Activated naive CD8-positive, alpha-beta T cell treated with anti-CD3 and anti-CD28 coated beads, Interleukin-2, amount 50 U/mL, for 24 hours (primary cell): ENCODE data around the gene RBX1.
A peak's percentile ranks its signal among the peaks of the same experiment; 100 is the strongest.
"Not testable (repeated sequence)": the region's sequence is repeated elsewhere in the genome, so short reads cannot be mapped to it uniquely, and the experiment has no call there.

Experiments used
- ATAC-seq: fragments of 150-1000 bp; cut with Tn5 transposase; one replicate; pipeline ENCODE4 v1.10.0; 2021
- DNase-seq: peaks from one replicate; pipeline ENCODE4 v3.0.0; 2021
- H3K27ac Mint-ChIP-seq: one replicate; pipeline ENCODE4 v1.8.0; 2021; ENCODE audit warnings: mild to moderate bottlenecking, mixed read lengths
- H3K27me3 Mint-ChIP-seq: one replicate; pipeline ENCODE4 v1.8.0; 2021; ENCODE audit warnings: mixed read lengths
- H3K36me3 Mint-ChIP-seq: one replicate; pipeline ENCODE4 v1.8.0; 2021; ENCODE audit warnings: low read depth, mixed read lengths
- H3K4me1 Mint-ChIP-seq: one replicate; pipeline ENCODE4 v1.8.0; 2021; ENCODE audit warnings: mixed read lengths
- H3K4me3 Mint-ChIP-seq: one replicate; pipeline ENCODE4 v1.8.0; 2021; ENCODE audit warnings: mild to moderate bottlenecking, moderate library complexity, mixed read lengths
- H3K9me3 Mint-ChIP-seq: one replicate; pipeline ENCODE4 v1.8.0; 2021; ENCODE audit warnings: mixed read lengths

Gene RBX1

GRCh38 chr22:40950962-40951794, at the start of gene RBX1:
TSS of gene RBX1 (plus strand) at chr22:40951378. CDS start at chr22:40951399, 21 bp downstream.
- Mint-ChIP-seq H3K27me3 (peaks cover 2% of the 10 kb centered on the region), H3K9me3 (no peaks in the 10 kb centered on the region), H3K4me1 (peaks cover 38% of the 10 kb centered on the region), H3K36me3 (peaks cover 32% of the 10 kb centered on the region), H3K27ac (peak within 1 kb of the TSS; percentile 100), H3K4me3 (peak within 1 kb of the TSS; percentile 100)
- DNase-seq (peak; percentile 99), ATAC-seq (peak; percentile 93)

- Mint-ChIP-seq H3K36me3 (peaks cover 17% of the 10 kb centered on the region), H3K27me3 (no peaks in the 10 kb centered on the region), H3K4me3 (no peak overlapping the region), H3K9me3 (no peaks in the 10 kb centered on the region), H3K27ac (no peak overlapping the region), H3K4me1 (peaks cover 4% of the 10 kb centered on the region)
- ATAC-seq (no peak), DNase-seq (no peak)
These were observed 47.1 kb upstream of the RBX1 start for GRCh38 chr22:40904101-40904500.

GRCh38 chr22:40908895-40909294, 42.3 kb upstream of the RBX1 start:
- H3K9me3 Mint-ChIP-seq, result no peaks in the 10 kb centered on the region
- no peaks in the 10 kb centered on the region for H3K4me1 Mint-ChIP-seq
- H3K27me3 Mint-ChIP-seq, result no peaks in the 10 kb centered on the region
- H3K4me3 Mint-ChIP-seq, result no peak overlapping the region
- no peak for DNase-seq
- H3K27ac Mint-ChIP-seq, result no peak overlapping the region
- H3K36me3 Mint-ChIP-seq, result peaks cover 16% of the 10 kb centered on the region
- ATAC-seq, result no peak

DNA sequence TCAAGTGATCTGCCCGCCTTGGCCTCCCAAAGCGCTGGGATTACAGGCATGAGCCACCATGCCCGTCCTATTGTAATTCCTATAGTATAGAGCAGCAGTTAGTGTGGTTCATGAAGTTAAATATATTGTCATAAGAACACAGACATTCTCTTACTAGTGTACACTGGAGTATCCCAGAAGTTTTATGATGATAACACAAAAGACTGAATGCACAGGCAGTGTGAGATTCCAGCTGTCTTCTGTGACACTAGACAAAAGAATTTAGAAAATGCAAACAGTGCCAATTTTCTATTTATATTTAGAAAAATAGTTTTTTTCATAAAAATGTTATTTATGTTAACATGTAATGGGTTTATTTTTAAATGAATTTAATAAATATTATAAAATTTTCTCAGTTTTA, 39.4 kb upstream of the RBX1 start:
- no peak overlapping the region for H3K4me3 Mint-ChIP-seq
- no peaks in the 10 kb centered on the region for H3K27me3 Mint-ChIP-seq
- peaks cover 16% of the 10 kb centered on the region for H3K36me3 Mint-ChIP-seq
- DNase-seq (no peak), ATAC-seq (no peak)
- H3K27ac Mint-ChIP-seq, result no peak overlapping the region
- no peaks in the 10 kb centered on the region for H3K4me1 Mint-ChIP-seq
- H3K9me3 Mint-ChIP-seq, result no peaks in the 10 kb centered on the region

DNA sequence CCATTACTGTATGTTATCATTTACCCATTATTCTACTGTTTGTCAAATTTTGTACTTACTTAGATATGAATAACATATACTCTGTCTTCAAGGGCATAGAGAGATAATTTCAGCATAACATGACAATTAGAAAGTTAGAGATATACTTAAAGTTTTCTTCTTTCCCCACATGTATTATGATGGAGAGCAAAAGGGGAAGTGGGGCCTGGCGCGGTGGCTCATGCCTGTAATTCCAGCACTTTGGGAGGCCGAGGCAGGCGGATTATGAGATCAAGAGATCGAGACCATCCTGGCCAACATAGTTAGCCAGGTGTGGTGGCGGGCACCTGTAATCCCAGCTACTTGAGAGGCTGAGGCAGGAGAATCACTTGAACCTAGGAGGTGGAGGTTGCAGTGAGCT, 38.2 kb upstream of the RBX1 start:
- not testable (repeated sequence) for DNase-seq, ATAC-seq, H3K27me3 Mint-ChIP-seq, H3K4me3 Mint-ChIP-seq, H3K4me1 Mint-ChIP-seq, H3K27ac Mint-ChIP-seq, H3K9me3 Mint-ChIP-seq
- H3K36me3 Mint-ChIP-seq, result peaks cover 11% of the 10 kb centered on the region

DNA sequence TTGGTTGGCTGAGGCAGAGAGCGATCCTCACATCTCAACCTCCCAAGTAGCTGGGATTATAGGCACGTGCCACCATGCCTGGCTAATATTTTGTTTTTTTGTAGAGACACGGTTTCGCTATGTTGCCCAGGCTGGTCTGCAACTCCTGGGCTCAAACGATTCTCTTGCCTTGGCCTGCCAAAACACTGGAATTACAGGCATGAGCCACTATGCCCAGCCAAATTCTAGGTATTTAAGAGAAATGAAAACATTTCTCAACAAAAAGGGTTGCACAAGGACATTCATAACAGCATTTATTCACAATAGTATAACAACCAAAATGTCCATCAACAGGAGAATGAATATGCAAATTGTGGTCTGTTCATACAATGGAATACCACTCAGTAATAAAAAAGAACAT, 31.7 kb upstream of the RBX1 start:
- H3K4me1 Mint-ChIP-seq, result peaks cover 3% of the 10 kb centered on the region
- H3K9me3 Mint-ChIP-seq, result no peaks in the 10 kb centered on the region
- no peak overlapping the region for H3K27ac Mint-ChIP-seq
- ATAC-seq (no peak), DNase-seq (no peak)
- H3K4me3 Mint-ChIP-seq, result no peak overlapping the region
- peaks cover 14% of the 10 kb centered on the region for H3K36me3 Mint-ChIP-seq
- no peaks in the 10 kb centered on the region for H3K27me3 Mint-ChIP-seq

GRCh38 chr22:40920526-40920925, 30.7 kb upstream of the RBX1 start:
- H3K27ac Mint-ChIP-seq, result no peak overlapping the region
- ATAC-seq (no peak), DNase-seq (no peak)
- no peak overlapping the region for H3K4me3 Mint-ChIP-seq
- peaks cover 3% of the 10 kb centered on the region for H3K4me1 Mint-ChIP-seq
- no peaks in the 10 kb centered on the region for H3K27me3 Mint-ChIP-seq
- peaks cover 21% of the 10 kb centered on the region for H3K36me3 Mint-ChIP-seq
- no peaks in the 10 kb centered on the region for H3K9me3 Mint-ChIP-seq

DNA sequence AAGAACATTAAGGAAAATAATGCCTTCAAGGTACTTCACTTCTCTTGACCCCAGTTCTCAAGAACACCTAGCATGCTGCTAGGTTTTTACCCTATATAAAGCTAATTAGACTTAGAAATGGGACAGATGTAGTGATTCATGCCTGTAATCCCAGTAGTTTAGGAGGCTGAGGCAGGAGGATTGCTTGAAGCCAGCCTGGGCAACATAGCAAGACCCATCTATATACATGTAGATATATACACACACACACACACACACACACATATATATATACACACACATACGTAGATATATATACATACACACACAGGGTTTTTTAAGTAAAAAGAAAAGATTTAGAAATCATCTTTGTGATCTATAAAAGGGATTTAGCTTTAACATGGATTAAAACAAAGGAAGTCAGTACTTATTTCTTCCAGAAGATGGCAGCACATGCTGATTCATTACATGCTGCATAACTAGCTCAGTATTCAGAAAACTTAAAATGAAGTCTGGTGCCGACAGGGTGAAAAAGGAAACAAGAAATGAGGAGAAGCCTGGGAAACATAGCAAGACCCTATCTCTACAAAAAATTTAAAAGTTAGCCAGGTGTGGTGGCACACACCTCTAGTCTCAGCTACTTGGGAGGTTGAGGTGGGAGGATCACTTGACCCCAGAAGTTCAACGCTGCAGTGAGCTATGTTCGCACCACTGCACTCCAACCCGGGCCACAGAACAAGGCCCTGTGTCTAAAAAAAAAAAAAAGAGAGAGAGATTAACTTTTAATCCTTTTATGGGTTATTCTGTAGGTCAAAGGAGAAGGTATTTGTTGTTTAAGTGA, 28.5 kb upstream of the RBX1 start:
- DNase-seq (no peak), ATAC-seq (peak; percentile 66)
- H3K27ac Mint-ChIP-seq, result no peak overlapping the region
- no peak overlapping the region for H3K4me3 Mint-ChIP-seq
- peaks cover 3% of the 10 kb centered on the region for H3K4me1 Mint-ChIP-seq
- peaks cover 25% of the 10 kb centered on the region for H3K36me3 Mint-ChIP-seq
- H3K9me3 Mint-ChIP-seq, result no peaks in the 10 kb centered on the region
- no peaks in the 10 kb centered on the region for H3K27me3 Mint-ChIP-seq

- H3K4me1 Mint-ChIP-seq, result no peaks in the 10 kb centered on the region
- H3K4me3 Mint-ChIP-seq, result no peak overlapping the region
- no peak overlapping the region for H3K27ac Mint-ChIP-seq
- no peak for DNase-seq
- ATAC-seq, result no peak
- no peaks in the 10 kb centered on the region for H3K9me3 Mint-ChIP-seq
- H3K27me3 Mint-ChIP-seq, result no peaks in the 10 kb centered on the region
- peaks cover 22% of the 10 kb centered on the region for H3K36me3 Mint-ChIP-seq
These were observed 22.5 kb upstream of the RBX1 start for GRCh38 chr22:40928657-40929056.

DNA sequence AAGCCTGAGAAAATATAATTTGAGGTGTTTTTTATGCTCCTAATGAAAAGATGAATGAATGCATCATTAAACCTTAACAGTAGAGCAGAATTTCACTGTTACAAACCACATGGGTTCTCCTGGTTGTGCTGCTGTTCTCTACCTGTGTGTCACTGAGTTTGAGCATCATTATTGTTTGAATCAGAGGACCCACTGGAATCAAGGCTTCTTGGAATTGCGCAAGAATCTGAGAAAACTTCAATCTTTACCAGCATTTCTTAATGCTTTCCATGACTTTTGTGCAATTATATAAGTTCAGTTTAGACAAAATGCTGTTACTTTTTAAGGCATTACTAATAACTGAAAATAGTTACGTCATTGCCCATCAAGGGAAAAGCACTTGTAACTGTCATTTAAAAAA, 18.8 kb upstream of the RBX1 start:
- Mint-ChIP-seq H3K36me3 (no peaks in the 10 kb centered on the region), H3K27ac (no peak overlapping the region), H3K27me3 (no peaks in the 10 kb centered on the region), H3K4me3 (no peak overlapping the region), H3K9me3 (no peaks in the 10 kb centered on the region), H3K4me1 (no peaks in the 10 kb centered on the region)
- ATAC-seq, result no peak
- DNase-seq, result no peak

- ATAC-seq (no peak), DNase-seq (no peak)
- Mint-ChIP-seq H3K27ac (no peak overlapping the region), H3K27me3 (no peaks in the 10 kb centered on the region), H3K4me1 (peaks cover 12% of the 10 kb centered on the region), H3K36me3 (no peaks in the 10 kb centered on the region), H3K9me3 (no peaks in the 10 kb centered on the region), H3K4me3 (no peak overlapping the region)
These were observed 12.0 kb upstream of the RBX1 start for GRCh38 chr22:40939202-40939601.

DNA sequence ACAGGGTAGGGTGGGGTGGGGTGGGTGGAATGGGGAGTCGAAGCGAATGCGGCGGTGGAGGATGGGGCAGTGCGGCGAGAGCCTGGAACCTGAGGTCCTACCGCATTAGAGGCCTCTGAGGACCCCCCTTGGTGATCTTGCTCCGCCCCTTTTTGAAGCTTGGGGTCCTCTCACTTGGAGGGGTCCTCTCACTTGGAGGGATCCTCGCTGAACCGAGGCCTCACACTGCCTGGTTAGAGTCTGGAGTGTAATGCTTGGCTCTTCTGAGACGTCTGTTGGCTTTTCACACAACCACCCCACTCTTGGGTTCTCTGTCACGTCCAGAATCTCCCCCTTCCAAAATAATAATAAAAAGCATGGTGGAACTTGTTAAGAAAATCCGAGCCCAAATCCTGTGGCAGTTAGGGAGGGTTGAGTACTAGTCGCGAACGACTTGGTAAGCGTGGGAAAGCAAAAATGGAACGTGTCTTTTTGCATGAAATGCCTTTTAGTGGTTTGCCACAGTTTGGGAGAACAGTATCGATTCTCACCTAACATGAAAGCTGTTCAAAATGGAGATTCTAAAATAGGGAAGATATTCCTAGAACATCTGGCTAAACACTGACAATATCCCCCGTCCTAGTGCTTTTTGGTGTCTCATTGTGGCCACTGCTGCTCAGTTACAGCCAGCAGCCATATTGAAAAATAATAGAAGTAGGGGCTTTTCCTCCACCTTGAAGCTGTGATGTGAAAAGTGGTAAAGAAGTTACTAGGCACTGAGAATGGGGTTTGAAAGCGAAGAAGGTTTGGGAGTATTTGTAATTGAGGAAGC, 822 bp downstream of the RBX1 start:
- no peak for ATAC-seq
- Mint-ChIP-seq H3K27me3 (peaks cover 2% of the 10 kb centered on the region), H3K4me1 (peaks cover 38% of the 10 kb centered on the region), H3K27ac (peak overlapping the region; percentile 100), H3K4me3 (peak overlapping the region; percentile 100), H3K9me3 (no peaks in the 10 kb centered on the region), H3K36me3 (peaks cover 32% of the 10 kb centered on the region)
- no peak for DNase-seq

- DNase-seq (no peak), ATAC-seq (no peak)
- peak overlapping the region; percentile 100 for H3K4me3 Mint-ChIP-seq
- peaks cover 36% of the 10 kb centered on the region for H3K36me3 Mint-ChIP-seq
- H3K27ac Mint-ChIP-seq, result peak overlapping the region; percentile 100
- peaks cover 2% of the 10 kb centered on the region for H3K27me3 Mint-ChIP-seq
- H3K9me3 Mint-ChIP-seq, result no peaks in the 10 kb centered on the region
- H3K4me1 Mint-ChIP-seq, result peaks cover 38% of the 10 kb centered on the region
These were observed 2.3 kb downstream of the RBX1 start for GRCh38 chr22:40953471-40953870.

DNA sequence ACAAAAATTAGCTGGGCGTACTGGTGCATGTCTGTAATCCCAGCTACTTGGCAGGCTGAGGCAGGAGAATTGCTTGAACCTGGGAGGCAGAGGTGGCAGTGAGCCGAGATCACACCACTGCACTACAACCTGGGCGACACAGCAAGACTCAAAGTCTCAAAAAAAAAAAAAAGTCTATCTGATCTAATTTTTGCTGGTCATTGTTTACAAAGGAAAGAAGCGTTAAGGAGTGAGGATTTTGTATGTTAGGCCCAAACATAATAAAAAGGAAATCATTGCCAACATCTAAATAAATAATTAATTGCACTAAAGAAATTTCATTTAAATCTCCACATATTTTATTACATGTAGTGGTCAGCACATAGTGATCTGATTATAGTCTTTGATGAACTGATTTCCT, 2.9 kb downstream of the RBX1 start:
- Mint-ChIP-seq H3K27me3 (peaks cover 2% of the 10 kb centered on the region), H3K27ac (peak overlapping the region; percentile 100), H3K9me3 (no peaks in the 10 kb centered on the region), H3K4me1 (peaks cover 38% of the 10 kb centered on the region), H3K4me3 (no peak overlapping the region), H3K36me3 (peaks cover 36% of the 10 kb centered on the region)
- ATAC-seq (no peak), DNase-seq (no peak)
